ENCODE data around the gene UBE2O. TPM values are rescaled to one million over a fixed set of nuclear protein-coding genes. Genes with fewer than 3 reads are reported as not detected.

The UBE2O gene
- total RNA-seq, 1 donor from 2014 or later: 19.3 TPM

GRCh38 chr17:76419576-76420260 lies 33.2 kb downstream of the UBE2O start:
- no peak overlapping the region for H3K4me3 ChIP-seq
- H3K27ac ChIP-seq: no peak overlapping the region
- ATAC-seq (no peak), DNase-seq (no peak)
- no peak for TF ChIP-seq CTCF (IDR thresholded peaks at IDR 0.05)
- intact Hi-C loops (cut with DNase I): no loop called here
- H3K27me3 ChIP-seq: no peaks in the 10 kb centered on the region
- no peaks in the 10 kb centered on the region for H3K9me3 ChIP-seq
- no peaks in the 10 kb centered on the region for H3K36me3 ChIP-seq
- peaks cover 10% of the 10 kb centered on the region for H3K4me1 ChIP-seq

- Histone ChIP-seq H3K9me3 (no peaks in the 10 kb centered on the region), H3K4me3 (no peak overlapping the region), H3K27ac (no peak overlapping the region), H3K4me1 (peaks cover 16% of the 10 kb centered on the region), H3K27me3 (no peaks in the 10 kb centered on the region), H3K36me3 (no peaks in the 10 kb centered on the region)
- intact Hi-C loops (cut with DNase I): no loop called here
- DNase-seq (peak; percentile 30), ATAC-seq (peak; percentile 15)
- TF ChIP-seq CTCF (IDR thresholded peaks at IDR 0.05): no peak
Measured at GRCh38 chr17:76417499-76418143, 35.3 kb downstream of the UBE2O start.

- Histone ChIP-seq H3K36me3 (no peaks in the 10 kb centered on the region), H3K27ac (no peak overlapping the region), H3K9me3 (no peaks in the 10 kb centered on the region), H3K4me3 (no peak overlapping the region), H3K4me1 (peaks cover 16% of the 10 kb centered on the region), H3K27me3 (no peaks in the 10 kb centered on the region)
- no peak for ATAC-seq
- intact Hi-C loops (cut with DNase I): no loop called here
- peak; percentile 36 for DNase-seq
- no peak for TF ChIP-seq CTCF (IDR thresholded peaks at IDR 0.05)
Measured at GRCh38 chr17:76416899-76417298, 36.1 kb downstream of the UBE2O start.

- Histone ChIP-seq H3K4me3 (no peak overlapping the region), H3K9me3 (no peaks in the 10 kb centered on the region), H3K36me3 (no peaks in the 10 kb centered on the region), H3K4me1 (peaks cover 16% of the 10 kb centered on the region), H3K27me3 (no peaks in the 10 kb centered on the region), H3K27ac (no peak overlapping the region)
- no peak for ATAC-seq
- DNase-seq: peak; percentile 15
- intact Hi-C loops (cut with DNase I): no loop called here
- TF ChIP-seq CTCF (IDR thresholded peaks at IDR 0.05): no peak
Measured at GRCh38 chr17:76416457-76416856, 36.5 kb downstream of the UBE2O start.

GRCh38 chr17:76415786-76416185 lies 37.2 kb downstream of the UBE2O start:
- no peak for ATAC-seq
- intact Hi-C loops (cut with DNase I): no loop called here
- H3K9me3 ChIP-seq: no peaks in the 10 kb centered on the region
- no peak for TF ChIP-seq CTCF (IDR thresholded peaks at IDR 0.05)
- H3K4me3 ChIP-seq: no peak overlapping the region
- H3K4me1 ChIP-seq: peaks cover 10% of the 10 kb centered on the region
- H3K27me3 ChIP-seq: no peaks in the 10 kb centered on the region
- no peaks in the 10 kb centered on the region for H3K36me3 ChIP-seq
- no peak for DNase-seq
- no peak overlapping the region for H3K27ac ChIP-seq
